Gastrocnemius medialis (tissue), 4 donors: ENCODE data around the gene PPDPF. TPM values are rescaled to one million over a fixed set of nuclear protein-coding genes. Genes with fewer than 3 reads are reported as not detected.

ENCODE experiments used
- ATAC-seq, 2 donors: fragments of 150-250 bp; one replicate each; pipeline ENCODE4 v1.9.1; 2016
- DNase-seq, 2 donors: peaks; one replicate each; pipeline ENCODE4 v3.0.0-alpha.2; 2019
- H3K27ac ChIP-seq, 4 donors: fragments of 200-600 bp; sonication (generic); 1 replicate in 1 of 4; 2 replicates in 3 of 4; pipeline ENCODE4 v1.5.1; 2016 to 2018; ENCODE audit warnings: mild to moderate bottlenecking in 2 of 4, moderate library complexity in 1 of 4
- H3K27me3 ChIP-seq, 3 donors: fragments of 200-600 bp; sonication (generic) in 2 of 3; 1 replicate in 1 of 3; 2 replicates in 2 of 3; pipeline versions ENCODE4 v1.5.1 to v1.6.0; 2016 to 2019; ENCODE audit warnings: mild to moderate bottlenecking in 1 of 3, moderate library complexity in 1 of 3
- H3K36me3 ChIP-seq, 2 donors: fragments of 200-600 bp; sonication (generic) in 1 of 2; one replicate each; pipeline ENCODE4 v1.5.1; 2017 to 2018
- H3K4me1 ChIP-seq, 2 donors: fragments of 200-600 bp; sonication (generic) in 1 of 2; one replicate each; pipeline ENCODE4 v1.5.1; 2016 to 2017; ENCODE audit warnings: mild to moderate bottlenecking in 2 of 2
- H3K4me3 ChIP-seq, 4 donors: fragments of 200-600 bp; sonication (generic) in 3 of 4; 1 replicate in 1 of 4; 2 replicates in 3 of 4; pipeline ENCODE4 v1.5.1; 2016 to 2019; ENCODE audit warnings: mild to moderate bottlenecking in 2 of 4
- H3K9me3 ChIP-seq, 3 donors: fragments of 200-600 bp; sonication (generic) in 2 of 3; 1 replicate in 1 of 3; 2 replicates in 2 of 3; pipeline ENCODE4 v1.5.1; 2016 to 2019
- POLR2A ChIP-seq, 2 donors: fragments of 450-650 bp; IDR thresholded peaks; one replicate each; pipeline ENCODE4 v1.6.1; 2017; ENCODE audit warnings: antibody characterized with exemption in 2 of 2, mild to moderate bottlenecking in 2 of 2, moderate library complexity in 2 of 2
- in situ Hi-C, 4 donors: fragments of 200-750 bp; cut with MboI; loops; one replicate each; pipeline versions ENCODE4 v1.15.0 to v1.8.0; 2017; ENCODE audit warnings: low sequenced_read_pairs in 4 of 4
- intact Hi-C: fragments of 100-400 bp; cut with DNase I; formaldehyde crosslinking; loops from one replicate; pipeline ENCODE4 v1.15.1; 2023; ENCODE audit warnings: low total_unique reads
- total RNA-seq, 4 donors: library from RNA; depleted of rRNA; stranded (reverse); fragments of >200 nt; gene quantifications; one replicate each; pipeline versions ENCODE4 v1.1.0 to v1.2.3, GENCODE V29; 2016
- TF ChIP-seq, protein P1 (sequence below), 5 experiments: fragments of 450-650 bp in 3 of 5; fragments of 200-600 bp in 2 of 5; sonication (generic) in 2 of 5; IDR thresholded peaks in 4 of 5; conservative IDR thresholded peaks in 1 of 5; 1 replicate in 4 of 5; 2 replicates in 1 of 5; pipeline ENCODE4 v1.5.1; 2016 to 2019; ENCODE audit warnings: antibody characterized with exemption in 5 of 5, mild to moderate bottlenecking in 3 of 5, moderate library complexity in 3 of 5

Gene PPDPF
- total RNA-seq, 4 donors from 2014 or later = 50.2 to 207 (median 76.1) TPM

DNA sequence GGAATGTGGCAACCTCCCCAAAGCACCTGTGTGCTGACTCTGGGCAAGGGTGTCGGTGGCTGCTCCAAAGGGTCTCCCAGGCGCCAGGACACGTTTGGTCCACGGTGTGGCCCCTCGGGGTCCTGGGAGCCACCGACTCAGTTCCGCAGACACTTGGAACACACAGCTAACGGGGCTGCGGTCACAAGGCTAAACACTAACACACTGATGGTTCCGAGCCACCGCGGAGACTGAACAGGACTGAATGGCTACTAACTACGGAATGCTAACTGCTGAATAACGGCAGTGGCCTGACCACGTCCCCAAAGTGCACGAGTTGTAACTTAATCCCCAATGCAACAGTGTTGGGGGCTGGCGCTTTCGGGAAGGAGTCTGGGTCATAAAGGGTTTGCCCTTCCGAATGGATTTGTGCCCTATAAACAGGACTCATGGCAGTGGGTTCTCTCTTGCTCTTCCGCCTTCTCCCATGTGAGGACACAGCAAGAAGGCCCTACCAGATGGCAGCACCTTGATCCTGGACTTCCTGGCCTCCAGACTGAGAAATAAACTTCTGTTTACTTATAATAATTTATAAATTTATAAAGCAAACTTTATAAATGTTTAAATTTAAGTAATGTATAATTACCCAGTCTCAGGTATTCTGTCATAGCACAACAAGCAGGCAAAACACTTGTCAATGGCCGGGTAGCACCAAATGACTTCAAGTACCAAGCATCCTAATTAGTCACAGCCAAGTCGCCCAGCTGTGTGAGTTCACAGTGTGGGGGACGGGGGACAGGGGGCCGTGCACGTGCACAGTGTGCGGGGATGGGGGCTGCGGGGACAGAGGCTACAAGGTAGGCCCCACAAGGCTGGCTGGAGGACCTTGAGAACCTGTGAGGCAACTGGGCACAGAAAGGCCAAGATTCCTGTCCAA, 19.4 kb upstream of the PPDPF start:
- peak overlapping the region in 3 of 4 donors; percentile 18 to 88 (median 22) for H3K4me3 ChIP-seq

DNA sequence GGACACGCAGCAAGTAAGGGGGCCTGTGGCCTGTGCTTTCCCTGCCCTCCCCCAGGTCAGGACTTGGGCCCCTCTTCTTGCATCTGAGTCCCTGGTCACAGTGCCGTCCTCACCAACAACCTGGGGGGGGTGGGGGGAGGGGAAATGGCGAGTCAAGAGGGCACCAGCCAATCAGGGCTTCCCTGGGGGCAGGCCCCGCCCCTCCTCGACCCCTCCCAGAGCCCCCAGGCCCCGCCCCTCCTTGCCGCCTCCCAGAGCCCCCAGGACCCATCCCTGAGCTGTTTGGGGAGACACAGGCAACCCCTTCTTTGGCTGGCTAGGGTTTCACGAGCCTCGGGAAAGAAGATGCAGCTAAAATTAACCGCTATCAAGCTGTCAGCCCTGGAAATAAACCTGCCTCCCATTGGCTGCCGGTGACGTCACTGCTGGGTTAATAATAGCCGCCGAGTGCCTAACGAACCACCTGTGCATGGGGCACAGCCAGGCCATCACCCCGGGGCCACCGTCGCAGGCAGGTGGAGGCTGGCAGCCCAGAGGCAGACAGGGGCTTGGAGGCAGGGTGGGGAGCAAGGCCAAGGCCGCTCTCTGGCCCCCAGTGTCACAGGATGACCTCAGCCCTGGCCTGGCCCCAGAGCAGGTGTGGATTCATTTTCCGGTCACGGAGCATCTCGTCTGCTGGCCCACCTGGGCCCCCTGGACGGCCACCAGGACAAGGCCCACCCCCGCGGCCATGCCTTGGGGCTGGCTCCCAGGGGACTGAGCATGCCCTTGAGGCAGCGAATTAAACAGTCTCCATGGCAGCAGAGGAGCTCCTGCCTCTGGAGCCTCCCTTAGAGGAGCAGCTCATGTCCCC, 18.5 kb upstream of the PPDPF start:
- Histone ChIP-seq H3K4me3 (peak overlapping the region in 1 of 4 donors; percentile 1), H3K27me3 (no peaks in the 10 kb centered on the region), H3K4me1 (peaks cover 20 to 34% of the 10 kb centered on the region in 2 donors), H3K36me3 (no peaks in the 10 kb centered on the region), H3K9me3 (no peaks in the 10 kb centered on the region), H3K27ac (peak overlapping the region; percentile 94 to 100 (median 98))
- in situ Hi-C loops (no loop called here), intact Hi-C loops (no loop called here)
- DNase-seq = peak; percentile 90 to 96
- peak; percentile 52 to 67 for ATAC-seq
- TF ChIP-seq, protein P1, sequence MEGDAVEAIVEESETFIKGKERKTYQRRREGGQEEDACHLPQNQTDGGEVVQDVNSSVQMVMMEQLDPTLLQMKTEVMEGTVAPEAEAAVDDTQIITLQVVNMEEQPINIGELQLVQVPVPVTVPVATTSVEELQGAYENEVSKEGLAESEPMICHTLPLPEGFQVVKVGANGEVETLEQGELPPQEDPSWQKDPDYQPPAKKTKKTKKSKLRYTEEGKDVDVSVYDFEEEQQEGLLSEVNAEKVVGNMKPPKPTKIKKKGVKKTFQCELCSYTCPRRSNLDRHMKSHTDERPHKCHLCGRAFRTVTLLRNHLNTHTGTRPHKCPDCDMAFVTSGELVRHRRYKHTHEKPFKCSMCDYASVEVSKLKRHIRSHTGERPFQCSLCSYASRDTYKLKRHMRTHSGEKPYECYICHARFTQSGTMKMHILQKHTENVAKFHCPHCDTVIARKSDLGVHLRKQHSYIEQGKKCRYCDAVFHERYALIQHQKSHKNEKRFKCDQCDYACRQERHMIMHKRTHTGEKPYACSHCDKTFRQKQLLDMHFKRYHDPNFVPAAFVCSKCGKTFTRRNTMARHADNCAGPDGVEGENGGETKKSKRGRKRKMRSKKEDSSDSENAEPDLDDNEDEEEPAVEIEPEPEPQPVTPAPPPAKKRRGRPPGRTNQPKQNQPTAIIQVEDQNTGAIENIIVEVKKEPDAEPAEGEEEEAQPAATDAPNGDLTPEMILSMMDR (IDR thresholded peaks at IDR 0.05 in 4 of 5, conservative IDR thresholded peaks at IDR 0.05 in 1 of 5) = no peak
- peak; percentile 84 to 86 for TF ChIP-seq POLR2A (IDR thresholded peaks at IDR 0.05)

More for the DNA sequence above, 19.4 kb upstream of the PPDPF start:
- Histone ChIP-seq H3K27ac (peak overlapping the region; percentile 94 to 100 (median 98)), H3K4me1 (peaks cover 27 to 42% of the 10 kb centered on the region in 2 donors), H3K27me3 (no peaks in the 10 kb centered on the region), H3K36me3 (no peaks in the 10 kb centered on the region), H3K9me3 (no peaks in the 10 kb centered on the region)
- DNase-seq (peak; percentile 51 to 83), ATAC-seq (peak; percentile 35 to 42)
- in situ Hi-C loops = no loop called here
- no peak for TF ChIP-seq POLR2A (IDR thresholded peaks at IDR 0.05)
- TF ChIP-seq, protein P1 (IDR thresholded peaks at IDR 0.05 in 4 of 5, conservative IDR thresholded peaks at IDR 0.05 in 1 of 5) = no peak
- intact Hi-C loops = no loop called here

- Histone ChIP-seq H3K36me3 (no peaks in the 10 kb centered on the region), H3K4me1 (peaks cover 20 to 29% of the 10 kb centered on the region in 2 donors), H3K4me3 (no peak overlapping the region), H3K27ac (peak overlapping the region; percentile 94 to 100 (median 98)), H3K9me3 (no peaks in the 10 kb centered on the region), H3K27me3 (no peaks in the 10 kb centered on the region)
- DNase-seq (no peak), ATAC-seq (no peak)
- intact Hi-C loops = no loop called here
- TF ChIP-seq POLR2A (IDR thresholded peaks at IDR 0.05) = no peak
- TF ChIP-seq, protein P1 (IDR thresholded peaks at IDR 0.05 in 4 of 5, conservative IDR thresholded peaks at IDR 0.05 in 1 of 5) = no peak
- in situ Hi-C loops = no loop called here
Measured at GRCh38 chr20:63502671-63503172, 17.8 kb upstream of the PPDPF start.

GRCh38 chr20:63503524-63503923, 17.0 kb upstream of the PPDPF start:
- H3K27ac ChIP-seq = peak overlapping the region in 3 of 4 donors; percentile 34 to 99 (median 53)
- ATAC-seq (no peak), DNase-seq (peak in 1 of 2 donors; percentile 6)
- in situ Hi-C loops = no loop called here
- H3K4me3 ChIP-seq = no peak overlapping the region
- peaks cover 20 to 29% of the 10 kb centered on the region in 2 donors for H3K4me1 ChIP-seq
- no peak for TF ChIP-seq POLR2A (IDR thresholded peaks at IDR 0.05)
- TF ChIP-seq, protein P1 (IDR thresholded peaks at IDR 0.05 in 4 of 5, conservative IDR thresholded peaks at IDR 0.05 in 1 of 5) = no peak
- intact Hi-C loops = no loop called here
- H3K9me3 ChIP-seq = no peaks in the 10 kb centered on the region
- H3K36me3 ChIP-seq = no peaks in the 10 kb centered on the region
- no peaks in the 10 kb centered on the region for H3K27me3 ChIP-seq
